ENCODE data around the gene P4HA3. TPM values are rescaled to one million over a fixed set of nuclear protein-coding genes. Genes with fewer than 3 reads are reported as not detected.

P4HA3 gene
- total and polyA plus RNA-seq, 7 donors: 0.03 to 2.2 (median 0.22) TPM; not detected in 1

DNA sequence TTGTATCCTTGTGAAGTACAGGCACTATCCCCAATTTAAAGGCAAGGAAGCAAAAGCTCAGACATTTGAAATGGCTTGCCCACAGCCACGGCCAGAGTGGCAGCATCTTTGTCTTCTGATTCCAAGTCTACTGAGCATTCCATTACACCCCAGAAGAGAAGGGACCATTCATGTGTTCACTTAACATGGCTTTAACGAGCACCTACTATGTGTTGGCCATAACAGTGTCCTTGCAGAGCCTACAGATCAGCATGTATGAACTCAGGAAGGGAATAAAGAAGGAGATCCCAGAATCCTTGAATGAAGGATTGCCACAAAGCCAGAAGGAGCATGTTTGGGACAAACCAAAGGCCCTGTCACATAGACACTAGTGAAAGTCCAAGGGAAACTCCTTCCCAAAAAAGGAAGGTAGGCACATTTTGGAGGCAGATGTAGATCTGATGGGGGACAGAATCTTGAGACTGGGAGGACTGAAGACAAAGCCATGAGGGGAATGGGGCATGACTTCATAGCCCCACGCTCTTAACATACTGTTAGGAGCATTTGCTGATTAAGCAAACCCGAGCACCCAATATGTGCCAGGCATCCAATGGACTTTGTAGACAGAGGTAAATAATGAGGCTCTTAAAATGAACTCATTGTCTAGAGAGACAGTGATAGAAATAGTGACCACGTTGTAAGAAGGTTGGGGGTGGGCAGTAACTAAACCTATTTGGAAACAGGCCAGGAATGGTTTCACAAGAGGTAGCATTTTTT lies 54.9 kb downstream of the P4HA3 start:
- Histone ChIP-seq H3K36me3 (ENCODE audit: insufficient read depth in 1 of 2, low read depth in 1 of 2) (peaks cover 3 to 41% of the 10 kb centered on the region in 2 donors), H3K27ac (no peak overlapping the region), H3K27me3 (ENCODE audit: insufficient read depth in 3 of 3, low read length in 2 of 3) (no peaks in the 10 kb centered on the region), H3K4me3 (no peak overlapping the region), H3K9me3 (peaks cover 6% of the 10 kb centered on the region), H3K4me1 (peaks cover 23% of the 10 kb centered on the region)
- ATAC-seq (peak in 1 of 4 donors; percentile 11), DNase-seq (no peak)
- intact Hi-C loops (cut with DNase I): loop anchor here (5.0 to 10.0 kb wide), 4 partner anchors 56 to 316 kb away; partner anchors contain the start of gene P4HA3 (in 1 of the 2)
- TF ChIP-seq, protein P1, sequence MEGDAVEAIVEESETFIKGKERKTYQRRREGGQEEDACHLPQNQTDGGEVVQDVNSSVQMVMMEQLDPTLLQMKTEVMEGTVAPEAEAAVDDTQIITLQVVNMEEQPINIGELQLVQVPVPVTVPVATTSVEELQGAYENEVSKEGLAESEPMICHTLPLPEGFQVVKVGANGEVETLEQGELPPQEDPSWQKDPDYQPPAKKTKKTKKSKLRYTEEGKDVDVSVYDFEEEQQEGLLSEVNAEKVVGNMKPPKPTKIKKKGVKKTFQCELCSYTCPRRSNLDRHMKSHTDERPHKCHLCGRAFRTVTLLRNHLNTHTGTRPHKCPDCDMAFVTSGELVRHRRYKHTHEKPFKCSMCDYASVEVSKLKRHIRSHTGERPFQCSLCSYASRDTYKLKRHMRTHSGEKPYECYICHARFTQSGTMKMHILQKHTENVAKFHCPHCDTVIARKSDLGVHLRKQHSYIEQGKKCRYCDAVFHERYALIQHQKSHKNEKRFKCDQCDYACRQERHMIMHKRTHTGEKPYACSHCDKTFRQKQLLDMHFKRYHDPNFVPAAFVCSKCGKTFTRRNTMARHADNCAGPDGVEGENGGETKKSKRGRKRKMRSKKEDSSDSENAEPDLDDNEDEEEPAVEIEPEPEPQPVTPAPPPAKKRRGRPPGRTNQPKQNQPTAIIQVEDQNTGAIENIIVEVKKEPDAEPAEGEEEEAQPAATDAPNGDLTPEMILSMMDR (IDR thresholded peaks at IDR 0.05): no peak
- WGBS, 3 donors: 70 to 82% (median 80%) methylated on average over 5 of the region's 5 CpGs

DNA sequence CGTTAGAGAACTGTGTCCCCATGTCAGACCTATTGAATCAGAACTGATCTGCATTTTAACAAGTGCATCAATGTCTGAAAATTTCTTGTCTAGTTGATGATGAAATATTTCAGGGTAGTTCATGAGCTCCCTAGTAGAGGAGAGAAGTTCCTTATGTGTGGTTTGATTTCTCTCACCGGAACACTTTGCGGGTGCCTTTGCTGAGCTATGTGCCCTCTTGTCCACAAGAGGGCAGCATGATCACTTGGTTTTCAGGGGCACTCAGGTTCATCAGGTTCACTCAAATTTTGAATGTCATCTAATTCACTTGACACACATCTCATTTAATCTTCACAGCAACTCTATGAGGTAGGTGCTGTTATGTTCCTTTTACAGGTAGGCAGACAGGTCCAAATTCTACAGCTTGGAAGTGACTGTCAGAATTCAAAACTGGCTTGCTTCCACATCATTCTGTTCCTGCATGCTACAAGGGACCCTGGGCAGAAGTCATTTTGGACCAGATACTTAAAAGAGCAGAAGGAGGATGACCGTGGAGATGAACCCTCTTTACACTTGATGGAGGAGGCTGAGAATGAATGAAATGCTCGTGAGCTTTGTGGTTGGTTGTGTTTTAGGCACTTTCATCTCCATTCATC lies 55.6 kb downstream of the P4HA3 start:
- peaks cover 23% of the 10 kb centered on the region for H3K4me1 ChIP-seq
- H3K9me3 ChIP-seq: peaks cover 2% of the 10 kb centered on the region
- intact Hi-C loops (cut with DNase I): loop anchor here (2.0 to 10.0 kb wide), 6 partner anchors 56 to 316 kb away; partner anchors contain the start of gene P4HA3 (in 1 of the 2)
- H3K36me3 ChIP-seq (ENCODE audit: insufficient read depth in 1 of 2, low read depth in 1 of 2): peaks cover 9 to 48% of the 10 kb centered on the region in 2 donors
- peak in 1 of 2 donors; percentile 28 for DNase-seq
- WGBS, 3 donors: 44 to 48% (median 44%) methylated on average over 5 of the region's 5 CpGs
- no peak overlapping the region for H3K4me3 ChIP-seq
- H3K27me3 ChIP-seq (ENCODE audit: insufficient read depth in 3 of 3, low read length in 2 of 3): no peaks in the 10 kb centered on the region
- TF ChIP-seq, protein P1 (IDR thresholded peaks at IDR 0.05): peak; percentile 93
- H3K27ac ChIP-seq: no peak overlapping the region
- ATAC-seq: peak; percentile 45 to 78 (median 70)

DNA sequence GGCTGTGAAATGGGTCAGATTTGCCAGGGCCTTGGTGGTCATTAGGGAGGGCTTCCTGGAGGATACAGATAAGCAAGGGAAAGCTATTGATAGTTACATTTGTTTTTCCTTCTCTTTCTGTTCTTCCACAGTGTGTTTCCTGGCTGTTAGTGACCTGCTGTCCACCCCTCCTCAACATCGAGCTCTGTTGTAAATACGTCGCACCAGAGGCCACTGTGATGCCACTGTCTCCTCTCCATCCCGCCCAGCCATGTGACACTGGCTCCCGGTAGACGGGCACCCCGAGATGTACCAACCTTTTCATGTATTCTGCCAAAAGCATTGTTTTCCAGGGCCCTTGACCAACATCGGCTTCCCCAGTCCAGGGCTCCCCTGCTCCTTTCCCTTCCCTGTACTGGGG lies 58.1 kb downstream of the P4HA3 start:
- 81 to 86% (median 86%) methylated on average over 8 of the region's 8 CpGs for WGBS, 3 donors
- Histone ChIP-seq H3K27ac (no peak overlapping the region), H3K4me3 (no peak overlapping the region), H3K9me3 (no peaks in the 10 kb centered on the region), H3K4me1 (peaks cover 11% of the 10 kb centered on the region), H3K27me3 (ENCODE audit: insufficient read depth in 3 of 3, low read length in 2 of 3) (no peaks in the 10 kb centered on the region), H3K36me3 (ENCODE audit: insufficient read depth in 1 of 2, low read depth in 1 of 2) (peaks cover 17 to 73% of the 10 kb centered on the region in 2 donors)
- intact Hi-C loops (cut with DNase I): loop anchor here (5.0 to 10.0 kb wide), 2 partner anchors 144 to 311 kb away; partner anchors contain the start of gene PGM2L1 (in 1 of the 2)
- no peak for DNase-seq
- ATAC-seq: no peak
- TF ChIP-seq, protein P1 (IDR thresholded peaks at IDR 0.05): no peak

DNA sequence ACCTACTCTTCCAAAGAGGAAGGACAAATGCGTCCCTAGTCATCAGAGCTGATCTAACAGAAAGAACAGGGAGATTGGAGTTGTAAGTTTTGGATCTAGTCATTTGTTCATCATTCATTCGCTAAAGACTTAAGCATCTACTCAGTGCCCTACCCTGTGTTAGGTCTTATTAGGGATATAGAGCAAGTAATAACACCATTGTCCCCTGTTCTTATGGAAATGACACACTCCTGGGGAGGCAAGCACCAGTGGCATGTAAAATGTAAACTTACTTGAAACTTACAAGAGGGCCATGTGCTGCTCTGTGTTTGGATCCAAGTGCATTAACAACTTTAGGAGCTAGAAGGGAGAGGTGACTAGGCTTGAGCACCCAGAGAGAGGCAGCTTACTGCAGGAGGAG lies 61.9 kb downstream of the P4HA3 start:
- Histone ChIP-seq H3K4me3 (no peak overlapping the region), H3K4me1 (no peaks in the 10 kb centered on the region), H3K27ac (no peak overlapping the region), H3K9me3 (no peaks in the 10 kb centered on the region), H3K27me3 (ENCODE audit: insufficient read depth in 3 of 3, low read length in 2 of 3) (no peaks in the 10 kb centered on the region), H3K36me3 (ENCODE audit: insufficient read depth in 1 of 2, low read depth in 1 of 2) (peaks cover 25 to 97% of the 10 kb centered on the region in 2 donors)
- ATAC-seq (no peak), DNase-seq (no peak)
- TF ChIP-seq, protein P1 (IDR thresholded peaks at IDR 0.05): no peak
- intact Hi-C loops (cut with DNase I): no loop called here
- 90 to 98% (median 95%) methylated on average over 2 of the region's 2 CpGs for WGBS, 3 donors
